Measurements from ENCODE around the gene CALCA.
"Not testable (repeated sequence)": the region's sequence is repeated elsewhere in the genome, so short reads cannot be mapped to it uniquely, and the experiment has no call there.

CALCA gene, protein sequence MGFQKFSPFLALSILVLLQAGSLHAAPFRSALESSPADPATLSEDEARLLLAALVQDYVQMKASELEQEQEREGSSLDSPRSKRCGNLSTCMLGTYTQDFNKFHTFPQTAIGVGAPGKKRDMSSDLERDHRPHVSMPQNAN
- 0 to 0.04 reads per million in 2 donors for total RNA-seq

DNA sequence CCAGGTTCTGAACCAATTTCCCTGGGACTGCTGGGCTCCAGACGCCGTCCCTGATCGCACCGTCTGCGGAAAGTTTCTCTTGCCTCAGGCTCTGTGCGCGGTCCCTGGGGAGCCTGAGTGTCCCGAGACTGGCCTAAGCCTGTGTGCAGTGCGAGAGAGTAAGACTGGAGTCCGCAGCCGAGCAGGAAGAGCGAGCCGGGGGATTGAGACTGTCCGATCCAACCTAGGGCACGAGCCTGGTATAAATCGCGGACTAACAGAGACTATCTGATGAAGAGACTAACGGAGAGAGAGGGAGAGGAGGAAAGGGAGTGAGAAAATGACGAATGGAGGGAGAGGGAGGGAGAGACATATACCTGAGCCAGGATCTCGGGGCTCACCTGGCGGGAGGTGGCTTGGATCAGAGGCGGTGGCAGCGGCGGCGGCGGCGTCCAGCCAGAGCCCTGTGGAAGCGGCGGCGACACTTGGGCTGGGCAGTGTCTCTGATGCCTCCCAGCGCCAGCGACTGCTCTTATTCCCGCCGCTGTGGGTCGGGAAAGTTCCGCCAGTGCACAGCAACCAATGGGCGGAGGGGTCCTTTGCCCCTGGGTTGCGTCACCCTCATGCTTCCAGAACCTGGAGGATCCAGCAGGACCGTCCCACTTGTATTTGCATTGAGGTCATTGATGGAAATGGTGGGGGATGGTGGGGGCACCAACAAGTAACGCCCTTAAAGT, at the start of gene CALCA:
Gene CALCA, minus strand, starts transcription at position 487 of the 716 bp plus-strand sequence. CDS start 1,159 bp downstream, outside the sequence.
- DNase-seq, result no peak

- DNase-seq, result no peak
Measured at GRCh38 chr11:15016200-15016599, 44.0 kb upstream of the CALCA start.

DNA sequence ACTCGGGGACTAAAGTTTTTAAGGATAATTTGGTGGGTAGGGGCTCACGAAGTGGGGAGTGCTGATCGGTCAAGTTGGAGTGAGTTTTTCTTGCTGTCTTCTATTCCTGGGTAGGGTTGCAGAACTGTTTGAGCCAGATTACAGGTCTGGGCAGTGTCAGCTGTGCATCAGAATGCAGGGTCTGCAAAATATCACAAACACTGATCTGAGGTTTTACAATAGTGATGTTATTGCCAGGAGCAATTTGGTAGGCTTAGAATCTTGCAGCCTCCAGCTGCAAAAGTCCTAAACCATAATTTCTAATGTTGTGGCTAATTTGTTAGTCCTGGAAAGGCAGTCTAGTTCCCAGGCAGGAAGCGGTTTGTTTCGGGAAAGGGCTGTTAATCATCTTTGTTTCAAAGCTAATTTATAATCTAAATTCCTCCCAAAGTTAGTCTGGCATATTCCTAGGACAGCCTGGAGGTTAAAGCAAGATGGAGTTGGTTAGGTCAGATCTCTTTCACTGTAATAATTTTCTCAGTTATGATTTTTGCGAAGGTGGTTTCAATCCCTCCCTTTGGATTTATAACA, 39.7 kb upstream of the CALCA start:
- no peak for DNase-seq

- no peak for DNase-seq
Measured at GRCh38 chr11:15010865-15011264, 38.7 kb upstream of the CALCA start.

DNA sequence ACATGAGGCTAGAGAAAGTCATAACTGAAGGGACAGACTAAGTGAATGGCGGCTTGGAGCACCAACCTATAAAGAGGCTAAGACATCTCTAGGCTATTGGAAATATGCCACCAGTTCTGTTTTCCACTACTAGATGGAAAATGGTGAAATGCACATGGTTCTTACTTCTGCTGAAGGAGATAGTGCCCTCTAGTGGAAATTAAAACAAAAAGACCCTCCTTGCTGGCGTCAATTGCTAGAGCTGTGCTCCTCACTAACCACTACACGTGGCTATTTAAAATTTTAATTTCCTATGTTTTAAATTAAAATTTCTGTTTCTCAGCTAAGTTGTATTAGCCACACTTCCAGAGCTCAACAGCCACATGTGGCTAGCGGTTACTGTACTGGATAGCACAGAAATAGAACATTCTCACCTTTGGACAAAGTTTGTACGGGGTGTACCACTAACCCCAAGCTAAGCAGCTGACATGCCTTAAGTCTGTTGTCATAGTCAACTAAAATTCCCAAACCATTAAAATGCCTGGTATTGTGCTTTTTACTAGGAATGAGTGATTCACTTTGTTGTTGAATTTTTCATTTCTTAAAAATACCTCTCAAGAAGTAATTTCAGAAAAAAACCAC, 34.1 kb upstream of the CALCA start:
- no peak for DNase-seq

GRCh38 chr11:14988133-14988532, 16.0 kb upstream of the CALCA start:
- DNase-seq, result not testable (repeated sequence)

DNA sequence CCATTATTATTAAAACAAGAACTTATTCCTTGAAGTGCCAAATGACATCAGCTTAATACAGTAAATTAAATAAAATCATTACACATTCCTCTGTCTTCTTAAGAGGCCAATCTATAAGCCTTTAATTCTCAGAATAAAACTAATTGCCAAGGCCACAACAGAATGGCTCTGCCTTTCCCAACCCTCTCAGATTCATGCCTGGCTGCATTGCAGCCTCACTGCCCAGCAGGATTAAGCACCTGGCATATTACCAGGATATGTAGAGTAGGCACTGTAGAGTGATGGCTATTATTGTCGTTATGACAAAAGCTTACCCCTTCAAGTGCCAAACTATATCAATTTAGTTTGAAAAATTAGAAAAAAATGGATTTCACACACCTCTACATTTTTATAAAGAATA, 9.4 kb upstream of the CALCA start:
- DNase-seq, result no peak

DNA sequence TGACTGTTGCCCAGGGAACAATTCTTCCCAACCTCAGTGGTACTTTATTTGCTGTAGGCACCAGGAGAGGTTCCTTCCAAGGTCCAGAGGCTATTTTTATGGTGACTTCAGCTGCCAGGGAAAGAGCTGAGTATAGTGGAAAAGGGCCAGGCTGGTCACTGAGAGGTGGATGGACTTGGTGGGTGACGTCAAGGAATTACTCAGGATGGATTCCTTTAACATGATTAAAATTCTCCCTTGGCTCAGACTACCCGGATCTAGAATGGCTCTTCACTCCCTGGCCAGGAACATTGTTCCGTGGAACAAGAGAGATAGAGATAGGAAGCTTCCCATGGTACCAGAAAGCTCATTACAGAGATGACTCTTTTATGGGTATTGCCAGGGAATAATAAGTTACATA, 8.7 kb upstream of the CALCA start:
- no peak for DNase-seq

- no peak for DNase-seq
Measured at GRCh38 chr11:14977101-14977880, 5.1 kb upstream of the CALCA start.

DNA sequence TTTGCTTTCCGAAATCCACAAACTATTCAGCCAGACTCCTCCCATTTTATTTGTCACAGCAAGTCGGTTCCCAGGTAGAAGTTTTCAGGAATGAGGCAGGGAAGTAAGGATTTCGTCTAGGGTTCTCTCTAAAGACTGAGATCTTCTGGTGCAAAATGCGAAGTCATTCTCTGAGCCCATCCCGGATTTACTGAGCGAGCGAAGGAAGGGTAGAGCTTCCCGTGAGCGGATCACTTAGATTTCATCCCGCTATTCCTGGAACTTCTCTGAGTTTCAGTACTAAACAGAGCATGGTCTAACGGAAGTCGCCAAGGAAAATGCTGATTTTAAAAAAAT, 3.1 kb upstream of the CALCA start:
- no peak for DNase-seq

DNA sequence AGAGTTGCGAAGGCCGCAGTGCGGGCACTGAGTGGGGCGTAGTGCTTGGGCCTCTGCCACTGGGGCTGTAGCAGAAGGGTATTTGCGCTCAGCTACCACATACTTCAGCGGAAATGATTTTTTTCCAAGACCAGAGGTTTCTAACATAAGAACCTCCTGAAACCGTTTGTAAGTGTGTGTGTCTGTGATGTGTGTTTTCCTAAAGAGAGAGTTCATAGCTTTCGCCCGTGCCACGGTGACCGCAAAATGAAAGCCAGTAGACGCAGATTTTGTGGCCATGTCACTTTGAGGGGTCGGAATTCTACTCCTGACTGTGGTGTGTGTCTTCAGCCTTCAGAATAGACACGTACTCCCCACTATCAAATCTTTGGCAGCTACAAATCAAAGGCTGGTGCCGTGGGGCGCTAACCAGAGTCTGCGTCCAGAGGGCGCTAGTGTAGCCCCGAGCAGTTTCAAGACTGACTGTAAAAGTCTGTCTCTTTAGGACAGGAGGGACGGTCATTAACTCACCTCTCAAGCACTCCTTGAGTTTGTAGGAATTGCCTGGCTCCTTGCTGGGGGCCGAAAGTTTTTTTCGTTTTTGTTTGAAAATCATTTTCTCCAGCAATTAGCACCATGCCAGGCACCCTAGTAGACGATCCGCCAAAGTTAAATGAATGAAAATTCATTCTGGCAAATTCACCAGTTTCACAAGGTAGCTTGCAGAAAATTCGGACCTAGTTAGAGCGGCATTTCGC, 2.5 kb upstream of the CALCA start:
- DNase-seq, result no peak

GRCh38 chr11:14973621-14974514, 1.7 kb upstream of the CALCA start:
- DNase-seq, result no peak

DNA sequence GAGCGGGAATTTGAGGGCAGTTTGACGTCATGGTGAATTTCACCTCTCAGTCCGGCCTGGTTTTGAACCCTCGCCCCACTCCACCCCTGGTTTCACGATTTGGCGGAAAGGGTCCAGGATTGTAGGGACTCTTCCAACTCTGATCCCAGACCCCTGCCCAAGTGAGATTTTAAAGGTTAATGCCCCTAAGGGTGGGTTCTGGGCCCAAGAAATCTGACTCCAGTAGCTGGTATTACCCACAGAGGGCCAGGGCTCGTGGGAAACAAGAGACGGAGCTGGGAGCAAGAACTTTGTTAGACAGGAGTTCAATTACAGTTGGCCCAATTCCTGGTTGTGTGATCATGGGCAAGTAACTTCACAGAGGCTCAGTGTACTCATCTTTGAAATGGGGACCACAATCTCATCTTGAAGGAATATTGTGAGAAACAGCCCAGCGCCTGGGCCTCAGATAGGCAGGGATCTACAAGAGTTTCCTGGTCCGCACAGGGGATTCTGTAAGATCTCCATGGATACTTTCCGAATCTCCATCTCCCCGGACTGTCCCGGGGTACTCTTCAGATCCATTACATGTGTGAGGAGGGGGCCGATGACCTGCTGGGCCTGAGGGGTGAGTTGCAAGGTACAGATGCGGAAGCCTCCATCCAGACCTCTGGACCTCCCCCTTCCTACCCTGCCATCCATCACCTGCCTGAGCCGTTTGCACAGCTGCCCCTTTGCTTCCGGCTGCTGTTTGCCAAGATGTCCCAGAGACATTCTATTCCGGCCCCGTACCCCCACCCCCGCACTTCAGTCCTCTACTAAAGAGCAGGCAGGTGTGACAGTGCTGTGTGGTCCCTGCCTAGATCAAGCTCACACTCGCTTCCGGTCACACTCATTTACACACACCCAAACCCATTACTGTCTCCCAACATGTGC, 687 bp upstream of the CALCA start:
- DNase-seq, result no peak

DNA sequence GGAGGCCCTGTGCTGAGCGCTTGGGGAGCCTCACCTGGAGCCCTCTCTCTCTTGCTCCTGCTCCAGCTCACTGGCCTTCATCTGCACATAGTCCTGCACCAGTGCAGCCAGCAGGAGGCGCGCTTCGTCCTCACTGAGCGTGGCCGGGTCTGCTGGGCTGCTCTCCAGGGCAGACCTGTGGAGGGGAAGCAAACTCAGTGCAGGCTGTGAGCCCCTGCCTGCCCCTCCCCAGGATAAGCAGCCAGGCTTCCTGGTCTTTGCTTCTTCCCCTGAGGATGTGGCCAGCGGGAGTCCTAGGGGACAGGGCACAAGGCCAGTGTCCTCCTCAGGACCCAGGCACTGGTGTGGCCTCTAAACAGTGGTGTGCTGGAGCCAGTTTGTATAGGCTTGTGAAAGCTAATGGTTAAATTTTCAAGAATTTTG, 2.2 kb downstream of the CALCA start:
- no peak for DNase-seq

- no peak for DNase-seq
Measured at GRCh38 chr11:14967581-14968243, 4.4 kb downstream of the CALCA start.

DNA sequence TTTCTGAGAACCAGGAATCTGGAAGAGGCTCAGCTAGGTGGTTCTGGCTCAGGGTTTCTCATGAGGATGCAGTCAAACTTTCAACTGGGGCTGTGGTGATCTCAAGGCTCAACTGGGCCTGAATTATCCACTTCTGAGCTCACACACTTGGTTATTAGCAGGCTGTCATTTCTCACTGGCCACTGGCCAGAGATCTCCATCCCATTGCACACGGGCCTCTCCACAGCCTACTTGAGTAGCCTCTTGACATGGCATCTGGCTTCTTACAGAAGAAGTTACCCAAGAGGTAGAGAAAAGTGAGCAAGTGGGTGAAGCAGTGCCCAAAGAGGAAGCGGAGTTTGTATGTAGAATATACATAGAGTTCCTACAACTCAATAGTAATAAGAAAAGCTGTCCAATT, 16.0 kb downstream of the CALCA start:
- no peak for DNase-seq

GRCh38 chr11:14954581-14954980, 17.6 kb downstream of the CALCA start:
- DNase-seq, result no peak

GRCh38 chr11:14953904-14954303, 18.2 kb downstream of the CALCA start:
- DNase-seq, result no peak

DNA sequence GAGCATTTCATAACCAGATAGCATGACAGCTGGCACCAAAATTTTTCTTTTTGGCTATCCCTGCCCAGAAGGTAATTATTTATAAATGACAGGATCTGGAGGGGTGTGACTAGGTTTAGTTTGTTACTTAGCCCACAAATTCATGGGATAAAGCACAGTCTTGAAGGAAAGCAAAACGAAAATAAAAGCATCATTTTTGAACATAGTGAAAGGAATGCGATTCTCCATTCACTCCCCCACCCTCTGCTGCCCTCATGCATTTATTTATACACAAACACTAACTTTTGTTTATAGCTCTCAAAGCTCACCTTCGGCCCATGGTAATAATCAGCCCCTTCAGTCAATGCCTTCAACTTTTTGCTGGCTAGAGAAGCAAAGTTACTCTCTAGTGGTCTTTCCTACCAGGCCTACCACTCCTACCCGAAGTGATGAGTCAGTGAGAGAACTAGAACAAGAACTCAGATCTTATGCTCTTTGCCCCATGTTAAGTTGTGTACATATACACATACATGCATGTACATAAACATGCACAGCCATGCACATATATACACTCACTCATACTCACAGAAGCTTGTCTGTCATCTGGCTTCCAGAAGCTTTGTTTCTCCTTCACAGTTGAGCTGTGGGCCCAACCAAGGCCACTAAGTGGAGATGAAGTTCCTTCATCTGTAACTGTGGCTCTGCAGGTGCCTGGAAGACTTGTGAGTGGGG, 22.6 kb downstream of the CALCA start:
- DNase-seq, result no peak

All from activated gamma-delta T cell (primary cell).